GM21526 (cell line): Measurements from ENCODE around the gene TINCR.

Experiments
- ATAC-seq: cut with Tn5 transposase; IDR thresholded peaks from one replicate; pipeline ENCODE4 v1.9.1; 2021; ENCODE audit warnings: moderate library complexity; ENCODE audit not compliant: unreplicated experiment, low FRiP score

The TINCR gene

GRCh38 chr19:5520501-5520900 is 47.3 kb downstream of the TINCR start:
- no peak for ATAC-seq

GRCh38 chr19:5519076-5519475 is 48.7 kb downstream of the TINCR start:
- ATAC-seq: no peak

- ATAC-seq: no peak
These were observed 52.0 kb downstream of the TINCR start for GRCh38 chr19:5515737-5516136.

- no peak for ATAC-seq
These were observed 53.8 kb downstream of the TINCR start for GRCh38 chr19:5514001-5514400.

DNA sequence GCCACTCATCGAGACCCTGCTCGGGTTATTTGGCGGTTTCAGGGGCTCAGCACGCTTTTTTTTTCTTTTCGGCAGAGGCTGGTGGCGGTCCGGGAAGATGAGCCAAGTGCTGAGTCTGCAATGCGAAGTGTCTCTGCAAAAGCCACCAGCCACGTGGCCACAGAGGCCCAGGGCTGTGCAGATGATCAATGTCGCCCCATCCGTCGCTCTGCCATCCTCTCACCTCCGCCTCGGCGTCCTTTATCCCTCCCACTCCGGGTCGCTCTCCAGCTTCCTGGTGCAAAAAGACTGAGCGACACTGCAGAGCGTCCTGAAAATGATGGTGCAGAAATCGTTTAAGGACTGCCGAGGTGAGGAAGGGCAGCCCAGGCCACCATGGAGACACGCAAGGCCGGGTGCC is 55.0 kb downstream of the TINCR start:
- ATAC-seq: no peak
